ENCODE results near the gene PTOV1.
"Not testable (repeated sequence)": the region's sequence is repeated elsewhere in the genome, so short reads cannot be mapped to it uniquely, and the experiment has no call there.

PTOV1 gene

GRCh38 chr19:49818649-49819370 lies 32.1 kb upstream of the PTOV1 start:
- Histone ChIP-seq H3K27ac (ENCODE audit: low read length, poor library complexity, severe bottlenecking) (no peak overlapping the region), H3K4me2 (ENCODE audit: low read length, poor library complexity, severe bottlenecking) (peak overlapping the region; percentile 91), H3K18ac (ENCODE audit: low read depth in 1 of 2, low read length in 2 of 2) (peak overlapping the region; percentile 85 to 93), H2BK5ac (ENCODE audit: low read depth, low read length, poor library complexity, severe bottlenecking) (no peak overlapping the region), H3K23ac (ENCODE audit: low read length in 2 of 2) (no peak overlapping the region), H4K91ac (ENCODE audit: low read length) (peak overlapping the region; percentile 34), H2BK12ac (ENCODE audit: low read length in 2 of 2) (peak overlapping the region in 1 of 2 experiments; percentile 52), H3K9ac (ENCODE audit: low read length) (peak overlapping the region; percentile 99), H2AFZ (ENCODE audit: low read depth, low read length) (peak overlapping the region; percentile 21), H3K4me3 (ENCODE audit: insufficient read depth in 1 of 2, low read depth in 1 of 2, low read length in 2 of 2) (peak overlapping the region; percentile 76 to 99), H3K4me1 (ENCODE audit: control insufficient read depth, insufficient read depth, low read depth, low read length) (peaks cover 11% of the 10 kb centered on the region), H2AK5ac (ENCODE audit: low read length, severe bottlenecking) (peak overlapping the region; percentile 10), H3K4ac (ENCODE audit: low read depth in 1 of 2, low read length in 2 of 2) (peak overlapping the region; percentile 46 to 92), H3K14ac (ENCODE audit: low read length in 2 of 2) (peak overlapping the region in 1 of 2 experiments; percentile 11), H3K9me3 (ENCODE audit: control insufficient read depth, low read length) (no peaks in the 10 kb centered on the region), H2BK120ac (ENCODE audit: low read depth, low read length) (peak overlapping the region; percentile 42), H4K8ac (ENCODE audit: low read length) (no peak overlapping the region), H3K79me1 (replicated peaks; ENCODE audit: low read length, poor library complexity, severe bottlenecking) (peaks cover 22% of the 10 kb centered on the region), H3K36me3 (ENCODE audit: control insufficient read depth in 1 of 2, insufficient read depth in 2 of 2, low read depth in 1 of 2, low read length in 2 of 2) (peaks cover 20 to 22% of the 10 kb centered on the region in 2 experiments), H2BK15ac (ENCODE audit: low read depth, poor library complexity, severe bottlenecking) (no peak overlapping the region), H3K27me3 (ENCODE audit: control insufficient read depth in 1 of 2, insufficient read depth in 1 of 2, low read length in 2 of 2) (no peaks in the 10 kb centered on the region)
- WGBS = 47% methylated on average over 16 of the region's 16 CpGs
- peak; percentile 42 for DNase-seq

- Histone ChIP-seq H3K4me1 (ENCODE audit: control insufficient read depth, insufficient read depth, low read depth, low read length) (peaks cover 11% of the 10 kb centered on the region), H3K14ac (ENCODE audit: low read length in 2 of 2) (peak overlapping the region in 1 of 2 experiments; percentile 11), H3K9ac (ENCODE audit: low read length) (peak overlapping the region; percentile 99), H3K4me3 (ENCODE audit: insufficient read depth in 1 of 2, low read depth in 1 of 2, low read length in 2 of 2) (peak overlapping the region in 1 of 2 experiments; percentile 99), H3K79me1 (replicated peaks; ENCODE audit: low read length, poor library complexity, severe bottlenecking) (peaks cover 27% of the 10 kb centered on the region), H3K4me2 (ENCODE audit: low read length, poor library complexity, severe bottlenecking) (peak overlapping the region; percentile 91), H3K36me3 (ENCODE audit: control insufficient read depth in 1 of 2, insufficient read depth in 2 of 2, low read depth in 1 of 2, low read length in 2 of 2) (peaks cover 25 to 27% of the 10 kb centered on the region in 2 experiments)
- not testable (repeated sequence) for H2BK120ac ChIP-seq (ENCODE audit: low read depth, low read length); H3K4ac ChIP-seq (ENCODE audit: low read depth in 1 of 2, low read length in 2 of 2); H3K9me3 ChIP-seq (ENCODE audit: control insufficient read depth, low read length); H2BK15ac ChIP-seq (ENCODE audit: low read depth, poor library complexity, severe bottlenecking); H4K8ac ChIP-seq (ENCODE audit: low read length); H4K91ac ChIP-seq (ENCODE audit: low read length); DNase-seq; H2AFZ ChIP-seq (ENCODE audit: low read depth, low read length); H2BK12ac ChIP-seq (ENCODE audit: low read length in 2 of 2); H3K27ac ChIP-seq (ENCODE audit: low read length, poor library complexity, severe bottlenecking); H2BK5ac ChIP-seq (ENCODE audit: low read depth, low read length, poor library complexity, severe bottlenecking); H3K23ac ChIP-seq (ENCODE audit: low read length in 2 of 2); H2AK5ac ChIP-seq (ENCODE audit: low read length, severe bottlenecking); H3K18ac ChIP-seq (ENCODE audit: low read depth in 1 of 2, low read length in 2 of 2); H3K27me3 ChIP-seq (ENCODE audit: control insufficient read depth in 1 of 2, insufficient read depth in 1 of 2, low read length in 2 of 2)
- 93% methylated on average over 5 of the region's 7 CpGs for WGBS
These were observed 31.4 kb upstream of the PTOV1 start for GRCh38 chr19:49819452-49820115.

DNA sequence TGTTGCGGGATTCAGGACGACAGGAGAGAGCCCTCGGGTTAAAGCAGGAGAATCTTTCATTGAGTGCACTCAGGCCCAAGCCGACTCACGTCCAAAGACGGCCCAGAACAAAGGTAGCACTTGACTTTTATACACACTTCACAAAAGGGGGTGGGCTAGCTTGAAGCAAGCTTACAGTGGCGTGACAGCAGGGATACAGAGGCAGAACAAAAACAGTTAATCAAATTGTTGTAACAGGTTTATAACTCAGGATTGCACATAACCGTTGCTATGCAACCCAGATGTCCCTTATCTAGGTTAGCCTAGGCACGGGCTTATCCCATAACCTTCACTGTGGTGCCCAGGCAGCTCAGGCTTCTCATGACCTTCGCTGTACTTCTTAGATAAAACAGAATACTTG lies 30.8 kb upstream of the PTOV1 start:
- no peak overlapping the region for H3K4me3 ChIP-seq (ENCODE audit: insufficient read depth in 1 of 2, low read depth in 1 of 2, low read length in 2 of 2)
- 82% methylated on average over 9 of the region's 10 CpGs for WGBS

GRCh38 chr19:49823472-49823871 lies 27.5 kb upstream of the PTOV1 start:
- Histone ChIP-seq H4K91ac (ENCODE audit: low read length) (no peak overlapping the region), H3K23ac (ENCODE audit: low read length in 2 of 2) (no peak overlapping the region), H3K14ac (ENCODE audit: low read length in 2 of 2) (no peak overlapping the region), H3K36me3 (ENCODE audit: control insufficient read depth in 1 of 2, insufficient read depth in 2 of 2, low read depth in 1 of 2, low read length in 2 of 2) (peaks cover 37 to 50% of the 10 kb centered on the region in 2 experiments), H2BK12ac (ENCODE audit: low read length in 2 of 2) (no peak overlapping the region), H2AK5ac (ENCODE audit: low read length, severe bottlenecking) (no peak overlapping the region), H4K8ac (ENCODE audit: low read length) (no peak overlapping the region), H3K27ac (ENCODE audit: low read length, poor library complexity, severe bottlenecking) (no peak overlapping the region), H2BK5ac (ENCODE audit: low read depth, low read length, poor library complexity, severe bottlenecking) (no peak overlapping the region), H3K4me2 (ENCODE audit: low read length, poor library complexity, severe bottlenecking) (no peak overlapping the region), H3K4ac (ENCODE audit: low read depth in 1 of 2, low read length in 2 of 2) (no peak overlapping the region), H2BK120ac (ENCODE audit: low read depth, low read length) (no peak overlapping the region), H3K27me3 (ENCODE audit: control insufficient read depth in 1 of 2, insufficient read depth in 1 of 2, low read length in 2 of 2) (no peaks in the 10 kb centered on the region), H3K4me3 (ENCODE audit: insufficient read depth in 1 of 2, low read depth in 1 of 2, low read length in 2 of 2) (no peak overlapping the region), H3K9me3 (ENCODE audit: control insufficient read depth, low read length) (no peaks in the 10 kb centered on the region), H2BK15ac (ENCODE audit: low read depth, poor library complexity, severe bottlenecking) (no peak overlapping the region), H2AFZ (ENCODE audit: low read depth, low read length) (no peak overlapping the region), H3K4me1 (ENCODE audit: control insufficient read depth, insufficient read depth, low read depth, low read length) (peaks cover 16% of the 10 kb centered on the region), H3K18ac (ENCODE audit: low read depth in 1 of 2, low read length in 2 of 2) (no peak overlapping the region), H3K9ac (ENCODE audit: low read length) (no peak overlapping the region), H3K79me1 (replicated peaks; ENCODE audit: low read length, poor library complexity, severe bottlenecking) (peaks cover 47% of the 10 kb centered on the region)
- WGBS = 95% methylated on average over 12 of the region's 12 CpGs
- DNase-seq = no peak

More for the DNA sequence above, 30.8 kb upstream of the PTOV1 start:
- Histone ChIP-seq H3K9ac (ENCODE audit: low read length) (peak overlapping the region; percentile 99), H2BK120ac (ENCODE audit: low read depth, low read length) (no peak overlapping the region), H3K27me3 (ENCODE audit: control insufficient read depth in 1 of 2, insufficient read depth in 1 of 2, low read length in 2 of 2) (no peaks in the 10 kb centered on the region), H4K91ac (ENCODE audit: low read length) (no peak overlapping the region), H3K4ac (ENCODE audit: low read depth in 1 of 2, low read length in 2 of 2) (no peak overlapping the region), H3K14ac (ENCODE audit: low read length in 2 of 2) (no peak overlapping the region), H3K23ac (ENCODE audit: low read length in 2 of 2) (no peak overlapping the region), H3K4me1 (ENCODE audit: control insufficient read depth, insufficient read depth, low read depth, low read length) (peaks cover 11% of the 10 kb centered on the region), H2BK5ac (ENCODE audit: low read depth, low read length, poor library complexity, severe bottlenecking) (no peak overlapping the region), H3K27ac (ENCODE audit: low read length, poor library complexity, severe bottlenecking) (no peak overlapping the region), H3K18ac (ENCODE audit: low read depth in 1 of 2, low read length in 2 of 2) (no peak overlapping the region), H3K4me2 (ENCODE audit: low read length, poor library complexity, severe bottlenecking) (no peak overlapping the region), H2BK15ac (ENCODE audit: low read depth, poor library complexity, severe bottlenecking) (no peak overlapping the region), H3K36me3 (ENCODE audit: control insufficient read depth in 1 of 2, insufficient read depth in 2 of 2, low read depth in 1 of 2, low read length in 2 of 2) (peaks cover 25 to 27% of the 10 kb centered on the region in 2 experiments), H2AFZ (ENCODE audit: low read depth, low read length) (no peak overlapping the region), H2AK5ac (ENCODE audit: low read length, severe bottlenecking) (no peak overlapping the region), H4K8ac (ENCODE audit: low read length) (no peak overlapping the region), H2BK12ac (ENCODE audit: low read length in 2 of 2) (no peak overlapping the region), H3K79me1 (replicated peaks; ENCODE audit: low read length, poor library complexity, severe bottlenecking) (peaks cover 29% of the 10 kb centered on the region), H3K9me3 (ENCODE audit: control insufficient read depth, low read length) (no peaks in the 10 kb centered on the region)
- DNase-seq = peak; percentile 45
